ENCODE results near the gene CACHD1.
A peak's percentile ranks its signal among the peaks of the same experiment; 100 is the strongest.

Gene CACHD1

DNA sequence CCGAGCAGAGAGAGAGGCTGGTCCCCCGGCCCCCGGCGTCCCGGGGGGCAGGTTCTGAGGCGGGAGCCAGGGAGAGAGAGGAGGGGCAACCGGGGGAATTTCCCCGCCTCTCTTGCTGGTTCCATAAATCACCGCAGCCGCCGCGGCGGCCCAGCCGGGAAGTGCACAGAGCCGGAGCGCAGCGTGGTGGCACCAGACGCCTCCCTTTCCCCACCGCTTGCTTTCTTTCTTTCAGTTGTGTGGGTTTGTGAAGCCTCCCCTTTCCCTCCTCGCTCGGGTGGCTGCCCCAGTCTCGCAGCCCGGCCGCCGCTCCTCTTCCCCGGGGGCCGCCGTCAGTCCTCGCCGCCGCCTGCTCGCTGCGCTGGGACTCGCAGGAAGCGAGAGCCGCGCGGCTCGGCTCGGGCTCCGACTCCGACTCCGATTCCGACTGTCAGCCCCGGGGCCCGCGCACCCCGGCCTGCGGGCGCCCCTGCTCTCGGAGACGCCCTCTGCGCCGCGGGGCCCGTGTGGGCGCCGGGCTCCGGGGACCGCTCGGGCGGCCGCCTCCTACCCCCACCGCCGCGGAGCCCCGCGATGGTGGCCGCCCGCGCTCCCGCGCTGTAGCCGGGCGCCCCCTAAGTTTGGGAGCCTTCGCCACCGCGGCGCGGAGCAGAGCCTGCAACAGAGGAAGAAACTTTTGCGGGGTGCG is at the start of gene CACHD1:
TSS of gene CACHD1 (plus strand) at position 153 of the 688 bp plus-strand sequence. CDS start 616 bp downstream, outside the sequence.
- Mint-ChIP-seq H3K27ac (no peak within 1 kb of the TSS), H3K36me3 (ENCODE audit: low read depth) (no peaks in the 10 kb centered on the region), H3K4me1 (ENCODE audit: low read depth) (peaks cover 24% of the 10 kb centered on the region), H3K4me3 (peak within 1 kb of the TSS; percentile 71), H3K9me3 (no peaks in the 10 kb centered on the region), H3K27me3 (peaks cover 57% of the 10 kb centered on the region)
- intact Hi-C loops (cut with micrococcal nuclease): loop anchor here (10.0 kb wide), 1 partner anchor 205 kb away; no protein-coding TSS in a partner anchor

GRCh38 chr1:64421377-64421776 is 48.6 kb upstream of the CACHD1 start:
- H3K4me1 Mint-ChIP-seq (ENCODE audit: low read depth): no peaks in the 10 kb centered on the region
- intact Hi-C loops (cut with micrococcal nuclease): no loop called here
- H3K27me3 Mint-ChIP-seq: no peaks in the 10 kb centered on the region
- no peak overlapping the region for H3K27ac Mint-ChIP-seq
- H3K4me3 Mint-ChIP-seq: no peak overlapping the region
- H3K9me3 Mint-ChIP-seq: peaks cover 9% of the 10 kb centered on the region
- H3K36me3 Mint-ChIP-seq (ENCODE audit: low read depth): no peaks in the 10 kb centered on the region

GRCh38 chr1:64423526-64423925 is 46.4 kb upstream of the CACHD1 start:
- H3K27me3 Mint-ChIP-seq: no peaks in the 10 kb centered on the region
- H3K9me3 Mint-ChIP-seq: peaks cover 9% of the 10 kb centered on the region
- intact Hi-C loops (cut with micrococcal nuclease): no loop called here
- no peaks in the 10 kb centered on the region for H3K4me1 Mint-ChIP-seq (ENCODE audit: low read depth)
- no peaks in the 10 kb centered on the region for H3K36me3 Mint-ChIP-seq (ENCODE audit: low read depth)
- H3K4me3 Mint-ChIP-seq: no peak overlapping the region
- H3K27ac Mint-ChIP-seq: no peak overlapping the region

DNA sequence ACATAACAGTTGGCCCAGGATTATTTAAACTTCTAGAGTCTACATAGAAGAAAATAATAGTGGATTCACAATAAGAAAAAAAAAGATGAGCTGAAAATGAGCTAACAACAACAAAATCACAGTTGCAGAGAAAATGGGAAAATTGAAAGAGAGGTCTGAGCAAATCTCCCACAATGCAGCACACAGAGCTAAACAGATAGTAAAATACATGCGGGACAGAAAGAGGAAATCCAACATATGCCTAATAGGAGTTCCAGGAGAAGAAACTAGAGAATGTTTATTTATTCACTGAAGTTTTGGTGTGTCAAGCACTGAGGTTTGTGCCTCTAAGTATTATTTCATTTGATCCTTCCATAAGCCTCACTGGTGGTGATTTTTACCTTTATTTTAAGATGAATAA is 45.5 kb upstream of the CACHD1 start:
- no peaks in the 10 kb centered on the region for H3K36me3 Mint-ChIP-seq (ENCODE audit: low read depth)
- intact Hi-C loops (cut with micrococcal nuclease): no loop called here
- no peaks in the 10 kb centered on the region for H3K27me3 Mint-ChIP-seq
- H3K4me3 Mint-ChIP-seq: no peak overlapping the region
- H3K27ac Mint-ChIP-seq: no peak overlapping the region
- no peaks in the 10 kb centered on the region for H3K4me1 Mint-ChIP-seq (ENCODE audit: low read depth)
- H3K9me3 Mint-ChIP-seq: peaks cover 9% of the 10 kb centered on the region

DNA sequence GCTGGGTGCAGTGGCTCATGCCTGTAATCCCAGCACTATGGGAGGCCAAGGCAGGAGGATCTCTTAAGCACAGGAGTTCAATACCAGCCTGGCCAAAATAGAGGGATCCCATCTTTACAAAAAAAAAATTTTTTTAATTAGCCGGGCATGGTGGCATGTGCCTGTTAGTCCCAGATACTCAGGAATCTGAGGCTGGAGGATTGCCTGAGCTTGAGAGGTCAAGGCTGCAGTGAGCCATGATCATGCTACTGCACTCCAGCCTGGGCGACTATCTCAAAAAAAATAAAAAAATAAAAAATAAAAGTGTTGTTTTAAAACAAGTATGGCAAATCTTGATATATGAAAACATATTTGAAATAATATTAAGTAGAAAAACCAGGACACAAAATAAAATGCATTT is 44.4 kb upstream of the CACHD1 start:
- H3K4me1 Mint-ChIP-seq (ENCODE audit: low read depth): no peaks in the 10 kb centered on the region
- H3K9me3 Mint-ChIP-seq: peaks cover 9% of the 10 kb centered on the region
- H3K36me3 Mint-ChIP-seq (ENCODE audit: low read depth): no peaks in the 10 kb centered on the region
- no peak overlapping the region for H3K4me3 Mint-ChIP-seq
- intact Hi-C loops (cut with micrococcal nuclease): no loop called here
- no peak overlapping the region for H3K27ac Mint-ChIP-seq
- H3K27me3 Mint-ChIP-seq: no peaks in the 10 kb centered on the region

DNA sequence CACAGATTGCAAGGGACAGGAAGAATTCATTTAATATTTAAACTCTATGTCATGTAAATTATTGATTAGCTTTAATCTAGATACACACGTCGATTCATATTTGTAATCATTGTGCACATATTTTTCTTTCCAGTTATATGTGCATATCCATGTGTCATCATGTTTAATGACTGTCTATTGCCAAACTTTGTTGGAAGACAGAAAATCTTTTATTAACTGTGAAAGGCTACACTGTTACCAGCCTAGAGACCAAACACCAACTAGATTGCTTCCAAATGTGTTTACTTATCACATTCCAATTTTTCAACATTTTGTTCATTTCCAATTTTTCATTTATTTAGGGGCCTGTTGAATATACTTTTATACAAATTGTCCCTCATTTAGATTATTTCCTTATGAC is 43.2 kb upstream of the CACHD1 start:
- intact Hi-C loops (cut with micrococcal nuclease): no loop called here
- H3K4me1 Mint-ChIP-seq (ENCODE audit: low read depth): no peaks in the 10 kb centered on the region
- no peaks in the 10 kb centered on the region for H3K36me3 Mint-ChIP-seq (ENCODE audit: low read depth)
- H3K27ac Mint-ChIP-seq: no peak overlapping the region
- H3K9me3 Mint-ChIP-seq: peaks cover 9% of the 10 kb centered on the region
- H3K27me3 Mint-ChIP-seq: no peaks in the 10 kb centered on the region
- H3K4me3 Mint-ChIP-seq: no peak overlapping the region

GRCh38 chr1:64427879-64428278 is 42.0 kb upstream of the CACHD1 start:
- peaks cover 9% of the 10 kb centered on the region for H3K9me3 Mint-ChIP-seq
- no peaks in the 10 kb centered on the region for H3K4me1 Mint-ChIP-seq (ENCODE audit: low read depth)
- no peak overlapping the region for H3K4me3 Mint-ChIP-seq
- no peaks in the 10 kb centered on the region for H3K36me3 Mint-ChIP-seq (ENCODE audit: low read depth)
- intact Hi-C loops (cut with micrococcal nuclease): no loop called here
- H3K27ac Mint-ChIP-seq: no peak overlapping the region
- no peaks in the 10 kb centered on the region for H3K27me3 Mint-ChIP-seq

GRCh38 chr1:64433308-64433707 is 36.6 kb upstream of the CACHD1 start:
- no peaks in the 10 kb centered on the region for H3K4me1 Mint-ChIP-seq (ENCODE audit: low read depth)
- no peaks in the 10 kb centered on the region for H3K27me3 Mint-ChIP-seq
- H3K4me3 Mint-ChIP-seq: no peak overlapping the region
- intact Hi-C loops (cut with micrococcal nuclease): no loop called here
- no peaks in the 10 kb centered on the region for H3K9me3 Mint-ChIP-seq
- no peak overlapping the region for H3K27ac Mint-ChIP-seq
- H3K36me3 Mint-ChIP-seq (ENCODE audit: low read depth): no peaks in the 10 kb centered on the region

DNA sequence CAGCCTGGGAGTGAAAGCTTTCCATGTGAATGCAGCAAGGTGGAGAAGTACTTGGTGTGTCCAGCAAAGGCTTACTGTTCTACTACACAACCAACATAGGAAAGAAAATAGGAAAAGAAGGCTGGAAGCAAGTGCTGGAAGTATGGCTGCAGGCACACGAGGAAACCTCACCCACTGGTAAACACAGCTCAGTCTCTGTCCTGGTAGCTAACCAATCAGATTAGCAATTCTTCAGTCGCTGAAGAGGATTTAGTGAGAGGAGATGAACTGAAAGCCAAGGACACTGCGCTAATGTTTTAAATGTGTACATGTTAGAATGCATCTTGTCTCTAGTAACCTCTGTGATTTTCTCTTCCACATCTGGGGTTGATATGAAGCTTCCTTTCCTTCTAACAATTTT is 36.2 kb upstream of the CACHD1 start:
- no peak overlapping the region for H3K4me3 Mint-ChIP-seq
- no peaks in the 10 kb centered on the region for H3K36me3 Mint-ChIP-seq (ENCODE audit: low read depth)
- H3K9me3 Mint-ChIP-seq: no peaks in the 10 kb centered on the region
- intact Hi-C loops (cut with micrococcal nuclease): no loop called here
- no peaks in the 10 kb centered on the region for H3K4me1 Mint-ChIP-seq (ENCODE audit: low read depth)
- H3K27me3 Mint-ChIP-seq: no peaks in the 10 kb centered on the region
- H3K27ac Mint-ChIP-seq: no peak overlapping the region

GRCh38 chr1:64435000-64435399 is 34.9 kb upstream of the CACHD1 start:
- H3K4me3 Mint-ChIP-seq: no peak overlapping the region
- no peak overlapping the region for H3K27ac Mint-ChIP-seq
- no peaks in the 10 kb centered on the region for H3K27me3 Mint-ChIP-seq
- H3K4me1 Mint-ChIP-seq (ENCODE audit: low read depth): no peaks in the 10 kb centered on the region
- no peaks in the 10 kb centered on the region for H3K9me3 Mint-ChIP-seq
- intact Hi-C loops (cut with micrococcal nuclease): no loop called here
- H3K36me3 Mint-ChIP-seq (ENCODE audit: low read depth): no peaks in the 10 kb centered on the region

- no peaks in the 10 kb centered on the region for H3K36me3 Mint-ChIP-seq (ENCODE audit: low read depth)
- no peaks in the 10 kb centered on the region for H3K4me1 Mint-ChIP-seq (ENCODE audit: low read depth)
- intact Hi-C loops (cut with micrococcal nuclease): no loop called here
- H3K9me3 Mint-ChIP-seq: no peaks in the 10 kb centered on the region
- no peaks in the 10 kb centered on the region for H3K27me3 Mint-ChIP-seq
- no peak overlapping the region for H3K27ac Mint-ChIP-seq
- no peak overlapping the region for H3K4me3 Mint-ChIP-seq
Observed at GRCh38 chr1:64437453-64437852, 32.5 kb upstream of the CACHD1 start.

GRCh38 chr1:64440183-64440826 is 29.6 kb upstream of the CACHD1 start:
- Mint-ChIP-seq H3K9me3 (no peaks in the 10 kb centered on the region), H3K4me3 (no peak overlapping the region), H3K36me3 (ENCODE audit: low read depth) (no peaks in the 10 kb centered on the region), H3K4me1 (ENCODE audit: low read depth) (no peaks in the 10 kb centered on the region), H3K27ac (no peak overlapping the region), H3K27me3 (no peaks in the 10 kb centered on the region)
- intact Hi-C loops (cut with micrococcal nuclease): no loop called here

- H3K4me1 Mint-ChIP-seq (ENCODE audit: low read depth): no peaks in the 10 kb centered on the region
- H3K36me3 Mint-ChIP-seq (ENCODE audit: low read depth): no peaks in the 10 kb centered on the region
- intact Hi-C loops (cut with micrococcal nuclease): no loop called here
- no peak overlapping the region for H3K27ac Mint-ChIP-seq
- H3K4me3 Mint-ChIP-seq: no peak overlapping the region
- H3K9me3 Mint-ChIP-seq: no peaks in the 10 kb centered on the region
- peaks cover 2% of the 10 kb centered on the region for H3K27me3 Mint-ChIP-seq
Observed at GRCh38 chr1:64451440-64451839, 18.5 kb upstream of the CACHD1 start.

GRCh38 chr1:64453688-64454087 is 16.2 kb upstream of the CACHD1 start:
- H3K4me3 Mint-ChIP-seq: no peak overlapping the region

DNA sequence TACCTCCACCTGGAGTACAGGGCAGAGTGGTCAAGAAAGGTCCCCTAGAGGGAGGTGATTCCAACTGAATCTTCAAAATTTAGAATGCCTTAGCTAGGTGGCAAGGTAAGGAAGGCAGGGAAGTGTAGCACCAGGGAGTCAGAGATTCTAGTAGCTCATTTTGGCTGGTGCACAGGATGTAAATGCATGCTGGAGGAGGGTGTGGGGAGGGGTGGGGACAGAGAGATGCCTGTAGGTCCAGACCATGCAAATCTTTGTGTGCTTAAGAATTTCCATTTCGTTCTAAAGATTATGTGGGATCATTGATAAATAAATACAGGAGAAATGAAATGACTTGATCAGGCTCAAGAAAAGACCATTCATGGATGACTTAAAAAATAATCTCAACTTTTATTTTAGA is 11.0 kb upstream of the CACHD1 start:
- peaks cover 4% of the 10 kb centered on the region for H3K27me3 Mint-ChIP-seq

More at GRCh38 chr1:64453688-64454087, 16.2 kb upstream of the CACHD1 start:
- intact Hi-C loops (cut with micrococcal nuclease): no loop called here
- Mint-ChIP-seq H3K27me3 (peaks cover 2% of the 10 kb centered on the region), H3K9me3 (no peaks in the 10 kb centered on the region), H3K27ac (no peak overlapping the region), H3K4me1 (ENCODE audit: low read depth) (no peaks in the 10 kb centered on the region), H3K36me3 (ENCODE audit: low read depth) (no peaks in the 10 kb centered on the region)

More for the DNA sequence above, 11.0 kb upstream of the CACHD1 start:
- Mint-ChIP-seq H3K4me3 (no peak overlapping the region), H3K36me3 (ENCODE audit: low read depth) (no peaks in the 10 kb centered on the region), H3K9me3 (no peaks in the 10 kb centered on the region), H3K4me1 (ENCODE audit: low read depth) (no peaks in the 10 kb centered on the region), H3K27ac (no peak overlapping the region)
- intact Hi-C loops (cut with micrococcal nuclease): no loop called here
